ENCODE measurements around the gene UTP4.
"Not testable (repeated sequence)": the region's sequence is repeated elsewhere in the genome, so short reads cannot be mapped to it uniquely, and the experiment has no call there.

The UTP4 gene

GRCh38 chr16:69109486-69110270 lies 22.8 kb upstream of the UTP4 start:
- DNase-seq (ENCODE audit: extremely low read depth in 1 of 2, low read depth in 1 of 2), result no peak

GRCh38 chr16:69110406-69110805 lies 22.0 kb upstream of the UTP4 start:
- no peak for DNase-seq (ENCODE audit: extremely low read depth in 1 of 2, low read depth in 1 of 2)

DNA sequence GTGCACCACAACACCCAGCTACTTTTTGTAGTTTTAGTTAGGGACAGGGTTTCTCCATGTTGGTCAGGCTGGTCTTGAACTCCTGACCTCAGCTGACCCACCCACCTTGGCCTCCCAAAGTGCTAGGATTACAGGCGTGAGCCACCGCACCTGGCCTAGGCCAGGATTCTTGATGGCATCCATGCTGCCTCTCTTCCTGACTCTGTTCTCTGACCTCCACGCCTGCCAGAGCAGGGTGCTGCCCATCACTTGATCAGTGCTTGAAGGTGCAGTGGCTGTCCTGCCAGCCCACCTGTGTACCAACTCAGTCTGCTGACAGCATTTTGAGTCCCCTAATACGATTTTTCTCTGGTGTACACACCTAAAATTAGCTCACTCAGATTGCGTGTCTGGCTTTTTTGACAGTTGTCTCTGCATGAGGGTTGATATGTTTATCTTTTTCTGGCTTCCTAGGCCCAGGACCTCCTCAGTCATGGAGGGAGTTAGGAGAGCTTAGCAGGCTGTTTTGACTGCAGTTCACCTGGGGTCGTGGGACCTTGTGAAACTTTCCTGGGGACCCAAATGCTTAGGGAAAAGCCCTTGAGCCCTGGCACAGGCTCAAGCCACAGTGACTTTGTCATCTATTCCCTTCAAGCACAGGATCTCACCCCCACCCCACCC lies 21.1 kb upstream of the UTP4 start:
- no peak for DNase-seq (ENCODE audit: extremely low read depth in 1 of 2, low read depth in 1 of 2)

- no peak for DNase-seq (ENCODE audit: extremely low read depth in 1 of 2, low read depth in 1 of 2)
These were observed 20.6 kb upstream of the UTP4 start for GRCh38 chr16:69111876-69112230.

DNA sequence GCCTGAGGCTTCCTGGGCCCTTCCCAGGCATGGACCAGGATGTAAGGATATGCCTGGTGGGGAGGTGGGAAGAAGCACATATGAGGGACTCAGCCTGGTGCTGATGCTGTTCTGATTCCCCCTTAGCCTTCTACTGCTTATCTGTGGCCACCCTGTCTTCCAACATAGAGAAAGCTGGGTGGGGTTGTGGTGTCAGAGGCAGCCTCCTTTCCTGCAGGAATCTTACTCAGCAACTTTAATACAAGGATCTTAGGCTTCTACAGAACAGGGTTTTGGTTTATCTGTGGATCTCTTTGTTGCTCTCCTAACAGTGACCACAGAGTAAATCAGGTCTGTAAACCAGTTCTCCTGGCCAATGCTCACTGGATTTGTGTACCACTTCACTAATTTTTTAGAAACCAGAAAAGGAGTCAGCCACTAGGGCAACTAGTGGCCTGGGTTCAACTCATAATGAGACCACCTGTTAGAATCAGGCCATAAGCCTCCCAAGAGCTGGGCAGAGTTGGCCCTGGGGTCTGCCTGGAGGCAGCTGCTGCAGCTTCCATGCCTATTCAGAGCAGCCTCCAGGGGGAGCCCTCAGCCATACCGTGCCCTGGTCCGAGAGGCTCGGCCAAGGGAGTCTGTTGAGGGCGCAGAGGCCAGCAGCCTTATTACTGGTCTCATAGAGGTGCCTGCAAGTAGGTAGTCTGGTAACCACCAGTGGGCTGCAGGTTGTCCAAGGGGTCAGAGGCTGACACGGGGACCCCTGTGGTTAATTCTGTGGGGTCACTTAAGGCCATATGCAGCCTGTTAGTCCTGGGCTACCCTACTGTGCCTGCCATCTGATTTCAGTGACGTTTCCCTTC lies 19.9 kb upstream of the UTP4 start:
- peak in 1 of 2 donors; percentile 41 for DNase-seq (ENCODE audit: extremely low read depth in 1 of 2, low read depth in 1 of 2)

- DNase-seq (ENCODE audit: extremely low read depth in 1 of 2, low read depth in 1 of 2), result no peak
These were observed 19.2 kb upstream of the UTP4 start for GRCh38 chr16:69113216-69113615.

DNA sequence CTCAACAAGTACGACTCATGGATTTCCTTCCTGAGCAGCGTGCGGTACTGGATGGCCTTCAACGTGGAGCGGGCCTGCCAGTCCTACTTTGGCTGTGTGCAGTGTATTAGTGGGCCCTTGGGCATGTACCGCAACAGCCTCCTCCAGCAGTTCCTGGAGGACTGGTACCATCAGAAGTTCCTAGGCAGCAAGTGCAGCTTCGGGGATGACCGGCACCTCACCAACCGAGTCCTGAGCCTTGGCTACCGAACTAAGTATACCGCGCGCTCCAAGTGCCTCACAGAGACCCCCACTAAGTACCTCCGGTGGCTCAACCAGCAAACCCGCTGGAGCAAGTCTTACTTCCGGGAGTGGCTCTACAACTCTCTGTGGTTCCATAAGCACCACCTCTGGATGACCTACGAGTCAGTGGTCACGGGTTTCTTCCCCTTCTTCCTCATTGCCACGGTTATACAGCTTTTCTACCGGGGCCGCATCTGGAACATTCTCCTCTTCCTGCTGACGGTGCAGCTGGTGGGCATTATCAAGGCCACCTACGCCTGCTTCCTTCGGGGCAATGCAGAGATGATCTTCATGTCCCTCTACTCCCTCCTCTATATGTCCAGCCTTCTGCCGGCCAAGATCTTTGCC lies 18.0 kb upstream of the UTP4 start:
- DNase-seq (ENCODE audit: extremely low read depth in 1 of 2, low read depth in 1 of 2), result no peak

DNA sequence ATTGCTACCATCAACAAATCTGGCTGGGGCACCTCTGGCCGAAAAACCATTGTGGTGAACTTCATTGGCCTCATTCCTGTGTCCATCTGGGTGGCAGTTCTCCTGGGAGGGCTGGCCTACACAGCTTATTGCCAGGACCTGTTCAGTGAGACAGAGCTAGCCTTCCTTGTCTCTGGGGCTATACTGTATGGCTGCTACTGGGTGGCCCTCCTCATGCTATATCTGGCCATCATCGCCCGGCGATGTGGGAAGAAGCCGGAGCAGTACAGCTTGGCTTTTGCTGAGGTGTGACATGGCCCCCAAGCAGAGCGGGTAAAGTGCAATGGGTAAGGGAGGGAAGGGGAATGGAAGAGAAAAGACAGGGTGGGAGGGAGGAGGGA lies 17.5 kb upstream of the UTP4 start:
- no peak for DNase-seq (ENCODE audit: extremely low read depth in 1 of 2, low read depth in 1 of 2)

GRCh38 chr16:69115361-69115760 lies 17.1 kb upstream of the UTP4 start:
- no peak for DNase-seq (ENCODE audit: extremely low read depth in 1 of 2, low read depth in 1 of 2)

- no peak for DNase-seq (ENCODE audit: extremely low read depth in 1 of 2, low read depth in 1 of 2)
These were observed 16.6 kb upstream of the UTP4 start for GRCh38 chr16:69115837-69116236.

GRCh38 chr16:69116256-69116875 lies 16.1 kb upstream of the UTP4 start:
- no peak for DNase-seq (ENCODE audit: extremely low read depth in 1 of 2, low read depth in 1 of 2)

- DNase-seq (ENCODE audit: extremely low read depth in 1 of 2, low read depth in 1 of 2), result no peak
These were observed 15.5 kb upstream of the UTP4 start for GRCh38 chr16:69116906-69117305.

GRCh38 chr16:69118468-69118867 lies 14.0 kb upstream of the UTP4 start:
- no peak for DNase-seq (ENCODE audit: extremely low read depth in 1 of 2, low read depth in 1 of 2)

GRCh38 chr16:69118994-69119393 lies 13.5 kb upstream of the UTP4 start:
- DNase-seq (ENCODE audit: extremely low read depth in 1 of 2, low read depth in 1 of 2), result no peak

DNA sequence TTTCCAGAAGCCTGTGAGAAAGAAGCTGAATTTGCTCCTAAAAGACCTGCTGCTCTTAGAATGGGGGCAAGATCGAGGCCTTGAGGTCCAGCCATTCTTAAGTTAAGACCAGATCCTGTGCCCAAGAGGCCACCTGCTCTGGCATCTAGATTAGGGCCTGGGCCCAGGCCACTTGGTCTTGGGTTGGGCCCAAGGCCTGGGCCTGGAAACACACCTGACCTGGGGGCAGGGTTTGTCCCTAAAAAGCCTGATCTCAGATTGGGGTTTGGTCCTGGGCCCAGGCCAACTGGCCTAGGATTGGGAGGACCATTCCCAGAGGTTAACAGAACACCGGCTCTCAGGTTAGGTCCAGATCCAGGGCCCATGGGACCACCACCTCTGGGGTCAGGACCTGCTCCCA lies 12.9 kb upstream of the UTP4 start:
- no peak for DNase-seq (ENCODE audit: extremely low read depth in 1 of 2, low read depth in 1 of 2)

DNA sequence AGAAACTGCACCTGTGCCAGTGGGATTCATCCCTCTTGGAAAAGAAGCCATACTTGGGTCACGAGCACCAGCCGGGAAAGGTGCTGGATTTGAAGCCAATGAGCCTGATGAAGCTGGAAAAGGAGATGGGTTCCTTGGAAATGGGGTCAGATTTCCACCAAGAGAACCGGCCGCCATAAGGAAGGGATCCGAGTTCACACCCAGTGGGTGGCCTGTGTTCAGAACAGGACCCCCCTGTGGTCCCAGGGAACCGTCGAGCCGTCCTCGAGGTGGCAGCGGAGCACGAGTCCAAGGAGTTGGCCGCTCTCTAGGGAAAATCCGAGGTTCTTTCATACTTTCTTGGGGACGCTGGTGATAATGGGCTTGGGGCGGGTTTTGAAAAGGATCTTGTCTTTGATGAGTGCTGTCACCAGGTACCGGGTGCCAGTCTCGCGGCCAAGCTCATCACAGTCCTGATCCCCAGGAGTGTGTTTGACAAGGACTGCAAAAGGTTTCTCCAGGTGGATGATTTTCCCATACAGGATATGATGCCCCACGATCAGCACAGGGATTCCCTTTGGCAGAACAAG lies 12.3 kb upstream of the UTP4 start:
- DNase-seq (ENCODE audit: extremely low read depth in 1 of 2, low read depth in 1 of 2), result no peak

DNA sequence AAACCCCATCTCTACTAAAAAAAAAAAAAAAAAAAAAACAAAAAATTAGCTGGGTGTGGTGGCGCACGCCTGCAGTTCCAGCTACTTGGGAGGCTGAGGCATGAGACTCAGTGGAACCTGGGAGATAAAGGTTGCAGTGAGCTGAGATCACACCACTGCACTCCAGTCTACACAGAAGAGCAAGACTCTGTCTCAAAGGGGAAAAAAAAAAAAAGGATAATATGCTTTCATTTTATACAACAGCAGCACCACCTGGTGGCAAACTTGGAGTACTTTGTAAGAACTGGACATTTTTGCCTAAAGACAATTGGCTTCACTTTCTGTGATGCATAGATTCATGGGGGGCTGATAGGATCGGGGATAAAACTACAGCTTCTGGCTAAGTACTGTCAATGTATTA lies 8.5 kb upstream of the UTP4 start:
- no peak for DNase-seq (ENCODE audit: extremely low read depth in 1 of 2, low read depth in 1 of 2)

DNA sequence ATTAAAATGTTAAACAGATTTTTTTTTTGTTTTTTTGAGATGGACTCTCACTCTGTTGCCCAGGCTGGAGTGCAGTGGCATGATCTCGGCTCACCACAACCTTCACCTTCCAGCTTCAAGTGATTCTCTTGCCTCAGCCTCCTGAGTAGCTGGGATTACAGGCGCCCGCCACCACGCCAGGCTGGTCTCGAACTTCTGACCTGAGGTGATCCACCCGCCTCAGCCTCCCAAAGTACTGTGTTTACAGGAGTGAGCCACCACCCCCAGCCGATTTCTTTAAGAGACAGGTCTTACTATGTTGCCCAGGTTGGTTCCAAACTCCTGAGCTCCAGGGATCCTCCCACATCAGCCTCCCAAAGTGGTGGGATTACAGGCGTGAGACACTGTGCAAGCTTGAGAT lies 8.0 kb upstream of the UTP4 start:
- DNase-seq (ENCODE audit: extremely low read depth in 1 of 2, low read depth in 1 of 2), result not testable (repeated sequence)

DNA sequence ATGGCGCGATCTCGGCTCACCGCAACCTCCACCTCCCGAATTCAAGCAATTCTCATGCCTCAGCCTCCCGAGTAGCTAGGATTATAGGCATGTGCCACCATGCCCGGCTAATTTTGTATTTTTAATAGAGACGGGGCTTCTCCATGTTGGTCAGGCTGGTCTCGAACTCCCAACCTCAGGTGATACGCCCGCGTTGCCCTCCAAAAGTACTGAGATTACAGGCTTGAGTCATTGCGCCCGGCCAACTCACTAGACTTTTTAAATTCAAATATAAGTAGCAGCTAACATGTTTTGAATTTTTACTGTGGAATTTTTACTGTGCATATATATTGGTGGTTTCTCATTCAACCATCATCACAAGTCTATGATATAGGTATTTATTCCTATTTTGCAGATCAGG lies 7.5 kb upstream of the UTP4 start:
- DNase-seq (ENCODE audit: extremely low read depth in 1 of 2, low read depth in 1 of 2), result not testable (repeated sequence)

DNA sequence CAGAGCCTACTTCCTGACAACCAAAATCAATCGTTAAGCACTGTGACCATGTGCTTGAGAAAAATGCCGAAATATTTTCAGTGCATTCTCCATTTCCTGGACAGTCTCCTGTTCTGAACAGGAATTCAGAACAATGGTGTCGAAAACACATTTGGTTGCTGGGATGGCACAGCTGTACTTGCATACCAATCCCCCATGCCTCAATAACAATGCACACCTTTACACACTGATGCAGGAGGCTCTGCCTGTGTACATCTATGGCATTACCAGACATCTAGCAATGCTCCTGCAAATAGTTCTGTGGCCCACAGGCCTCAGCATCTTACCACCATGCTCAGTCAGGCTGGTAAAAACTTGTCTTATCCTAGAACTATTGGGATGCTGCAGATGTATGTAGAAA lies 6.2 kb upstream of the UTP4 start:
- no peak for DNase-seq (ENCODE audit: extremely low read depth in 1 of 2, low read depth in 1 of 2)

DNA sequence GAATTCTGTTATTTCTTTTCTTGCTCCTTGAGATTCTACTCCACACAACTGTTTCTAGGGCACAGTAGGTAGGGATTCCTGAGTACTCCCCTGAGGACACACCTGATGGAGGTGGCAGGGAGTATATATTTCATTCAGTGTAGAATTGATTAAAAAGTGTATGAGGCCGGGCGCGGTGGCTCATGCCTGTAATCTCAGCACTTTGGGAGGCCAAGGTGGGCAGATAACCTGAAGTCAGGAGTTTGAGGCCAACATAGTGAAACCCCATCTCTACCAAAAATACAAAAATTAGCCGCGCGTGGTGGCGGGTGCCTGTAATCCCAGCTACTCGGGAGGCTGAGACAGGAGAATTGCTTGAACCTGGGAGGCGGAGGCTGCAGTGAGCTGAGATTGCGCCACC lies 5.6 kb upstream of the UTP4 start:
- not testable (repeated sequence) for DNase-seq (ENCODE audit: extremely low read depth in 1 of 2, low read depth in 1 of 2)
